ENCODE results near the gene SCN11A.

- no peak for TF ChIP-seq POLR2A (IDR thresholded peaks at IDR 0.05; ENCODE audit: low read length)
- no peak for TF ChIP-seq GATA1 (IDR thresholded peaks at IDR 0.05; ENCODE audit: low read depth, low read length)
Measured at GRCh38 chr3:39005295-39005694, 46.4 kb downstream of the SCN11A start.
